Activated naive CD4-positive, alpha-beta T cell treated with anti-CD3 and anti-CD28 coated beads, Interleukin-2, amount 10 ng/mL, durations not matched to agents 7 days and 5 days (primary cell): ENCODE measurements around the gene PAK4.

ENCODE experiments used
- CTCF ChIA-PET: fragments of 350-600 bp; sonication (Branson Sonifier 250); formaldehyde crosslinking; loops from one replicate; lab custom pipeline; 2021; ENCODE audit warnings: antibody characterized with exemption; lab: Charles Lee
- DNase-seq: peaks from one replicate; pipeline ENCODE4 v3.0.0-alpha.2; 2020
- H3K27ac Mint-ChIP-seq: one replicate; pipeline ENCODE4 v1.8.0; 2021; ENCODE audit warnings: mild to moderate bottlenecking, moderate library complexity, mixed read lengths
- H3K27me3 Mint-ChIP-seq: one replicate; pipeline ENCODE4 v1.8.0; 2021; ENCODE audit warnings: mild to moderate bottlenecking, mixed read lengths
- H3K36me3 Mint-ChIP-seq: one replicate; pipeline ENCODE4 v1.8.0; 2021; ENCODE audit warnings: mixed read lengths
- H3K4me1 Mint-ChIP-seq: one replicate; pipeline ENCODE4 v1.8.0; 2021; ENCODE audit warnings: mixed read lengths
- H3K4me3 Mint-ChIP-seq: one replicate; pipeline ENCODE4 v1.8.0; 2021; ENCODE audit warnings: mild to moderate bottlenecking, moderate library complexity, mixed read lengths
- H3K9me3 Mint-ChIP-seq: one replicate; pipeline ENCODE4 v1.8.0; 2021; ENCODE audit warnings: mixed read lengths

The PAK4 gene

DNA sequence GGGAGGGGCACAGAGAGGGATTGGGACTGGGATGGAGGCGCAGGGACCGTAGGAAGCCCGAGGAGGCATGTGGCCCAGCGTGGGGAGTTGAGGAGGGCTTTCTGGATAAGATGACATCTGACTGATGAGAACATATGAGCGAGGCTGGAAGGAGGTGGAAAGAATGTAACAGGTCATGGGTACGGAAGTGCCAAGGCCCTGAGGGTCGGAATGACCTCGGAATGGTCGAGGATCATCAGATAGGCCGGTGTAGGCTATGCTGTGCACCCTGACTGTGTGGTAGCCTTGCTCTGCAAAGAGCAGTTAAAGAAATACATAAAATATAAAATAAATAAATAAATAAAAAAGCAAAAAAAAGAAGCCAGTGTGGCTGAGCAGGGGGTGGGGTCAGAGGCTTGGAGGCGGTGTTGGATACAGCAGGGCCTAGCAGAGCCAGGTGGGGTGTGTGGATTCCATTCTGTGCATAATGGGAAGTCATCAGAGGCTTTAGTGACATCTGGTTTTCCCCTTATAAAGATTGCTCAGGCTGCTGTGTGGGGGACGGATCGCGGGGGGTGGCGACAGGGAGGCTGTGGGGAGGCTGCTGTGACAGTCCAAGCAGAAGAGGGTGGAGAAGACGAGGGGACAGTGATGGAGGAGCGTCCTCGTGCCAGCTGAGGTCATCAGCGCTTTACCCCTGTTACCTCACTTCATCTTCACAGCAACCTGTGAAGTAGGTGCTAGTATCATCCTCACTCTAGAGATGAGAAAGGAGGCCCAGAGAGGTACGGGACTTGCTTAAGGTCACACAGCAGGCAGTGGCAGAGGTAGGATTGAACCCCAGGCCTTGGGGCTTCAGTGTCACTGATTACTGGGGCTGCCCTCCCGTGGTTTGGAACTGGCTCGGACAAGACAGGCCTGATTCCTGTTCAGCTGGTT lies 5.0 kb downstream of the PAK4 start:
- peaks cover 25% of the 10 kb centered on the region for H3K4me1 Mint-ChIP-seq
- no peak overlapping the region for H3K27ac Mint-ChIP-seq
- H3K9me3 Mint-ChIP-seq: no peaks in the 10 kb centered on the region
- no peak overlapping the region for H3K4me3 Mint-ChIP-seq
- no peaks in the 10 kb centered on the region for H3K27me3 Mint-ChIP-seq
- peaks cover under 1% of the 10 kb centered on the region for H3K36me3 Mint-ChIP-seq
- CTCF ChIA-PET: no interaction called here
- DNase-seq: no peak

DNA sequence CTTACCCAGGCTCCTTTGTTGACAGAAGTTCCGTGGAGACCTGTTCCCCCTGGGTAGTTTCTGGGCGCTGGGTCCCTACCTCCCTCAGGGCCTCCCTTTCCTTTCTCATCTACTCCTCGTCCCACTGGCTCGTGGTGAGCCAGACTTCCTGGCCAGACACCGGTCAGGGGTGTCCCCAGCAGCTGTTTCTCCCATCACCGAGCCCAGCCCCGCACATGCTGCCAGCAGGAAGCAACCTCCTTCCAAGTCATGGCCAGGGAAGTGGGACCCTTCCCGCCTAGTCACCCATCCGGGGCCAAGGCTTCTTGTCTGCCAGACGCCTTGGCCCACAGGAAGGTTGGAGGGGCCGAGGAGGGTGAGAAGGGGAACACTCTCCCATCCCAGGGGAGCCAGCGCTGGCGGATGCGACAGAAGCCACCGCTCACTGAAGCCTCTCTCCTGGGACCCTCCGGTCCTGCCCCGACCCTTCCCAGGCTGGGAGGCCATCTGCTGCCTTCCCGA lies 5.7 kb downstream of the PAK4 start:
- Mint-ChIP-seq H3K27ac (no peak overlapping the region), H3K4me1 (peaks cover 18% of the 10 kb centered on the region), H3K9me3 (no peaks in the 10 kb centered on the region), H3K4me3 (no peak overlapping the region), H3K36me3 (no peaks in the 10 kb centered on the region), H3K27me3 (no peaks in the 10 kb centered on the region)
- CTCF ChIA-PET: no interaction called here
- DNase-seq: no peak

DNA sequence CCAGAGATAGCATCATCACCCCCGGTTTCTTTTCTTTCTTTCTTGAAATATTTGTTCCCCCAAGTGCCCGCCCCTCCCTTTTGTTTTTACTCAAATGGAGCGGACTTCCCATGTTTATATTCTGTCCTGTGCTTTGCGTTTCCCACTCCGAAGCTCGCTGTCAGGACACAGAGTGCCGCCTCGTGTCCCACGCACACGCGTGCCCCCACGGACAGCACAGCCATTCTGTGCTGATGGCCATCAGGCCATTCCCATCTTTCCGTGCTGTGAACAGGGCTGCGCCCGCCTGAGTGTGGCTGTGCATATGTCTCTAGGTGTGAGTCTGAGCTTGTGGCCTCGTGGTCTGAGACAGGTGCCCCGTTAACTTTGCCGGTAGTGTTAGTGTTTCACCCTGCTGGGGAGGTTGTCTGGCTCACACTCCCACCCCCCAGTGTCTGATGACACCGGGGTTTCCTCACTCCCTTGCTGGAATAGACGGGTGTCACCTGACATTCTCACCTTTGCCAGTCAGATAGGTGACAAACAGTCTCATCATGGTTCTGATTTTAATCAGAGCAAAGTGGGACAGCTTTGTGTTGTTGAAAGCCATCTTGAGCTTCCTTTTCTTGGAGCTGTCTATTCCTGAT lies 6.9 kb downstream of the PAK4 start:
- Mint-ChIP-seq H3K9me3 (no peaks in the 10 kb centered on the region), H3K4me1 (peaks cover 10% of the 10 kb centered on the region), H3K36me3 (no peaks in the 10 kb centered on the region), H3K4me3 (no peak overlapping the region), H3K27me3 (no peaks in the 10 kb centered on the region), H3K27ac (no peak overlapping the region)
- DNase-seq: no peak
- CTCF ChIA-PET: no interaction called here

GRCh38 chr19:39133431-39134270 lies 8.1 kb downstream of the PAK4 start:
- CTCF ChIA-PET: no interaction called here
- no peak for DNase-seq
- Mint-ChIP-seq H3K9me3 (no peaks in the 10 kb centered on the region), H3K27ac (no peak overlapping the region), H3K4me3 (no peak overlapping the region), H3K4me1 (peaks cover 6% of the 10 kb centered on the region), H3K36me3 (no peaks in the 10 kb centered on the region), H3K27me3 (no peaks in the 10 kb centered on the region)

DNA sequence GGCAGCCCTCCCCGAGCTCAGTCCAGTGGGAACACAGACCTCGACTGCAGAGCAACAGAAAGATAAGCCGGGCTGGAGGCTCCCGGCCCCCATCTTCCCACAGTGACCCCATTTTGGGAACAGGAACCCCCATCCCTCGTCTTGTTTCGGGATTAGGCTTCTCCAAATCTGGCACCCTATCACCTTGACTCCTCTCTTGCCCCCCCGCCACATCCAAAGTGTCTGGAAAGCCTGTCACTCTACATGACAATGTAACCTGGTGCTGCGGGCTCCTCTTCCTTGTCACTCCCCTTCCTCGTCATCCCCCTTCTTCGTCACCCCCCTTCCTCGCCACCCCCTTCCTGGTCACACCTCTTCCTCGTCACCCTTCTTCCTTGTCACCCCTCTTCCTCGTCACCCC lies 10.1 kb downstream of the PAK4 start:
- no peak overlapping the region for H3K27ac Mint-ChIP-seq
- CTCF ChIA-PET: no interaction called here
- no peaks in the 10 kb centered on the region for H3K36me3 Mint-ChIP-seq
- no peaks in the 10 kb centered on the region for H3K27me3 Mint-ChIP-seq
- H3K4me3 Mint-ChIP-seq: no peak overlapping the region
- H3K4me1 Mint-ChIP-seq: peaks cover 5% of the 10 kb centered on the region
- no peak for DNase-seq
- no peaks in the 10 kb centered on the region for H3K9me3 Mint-ChIP-seq

DNA sequence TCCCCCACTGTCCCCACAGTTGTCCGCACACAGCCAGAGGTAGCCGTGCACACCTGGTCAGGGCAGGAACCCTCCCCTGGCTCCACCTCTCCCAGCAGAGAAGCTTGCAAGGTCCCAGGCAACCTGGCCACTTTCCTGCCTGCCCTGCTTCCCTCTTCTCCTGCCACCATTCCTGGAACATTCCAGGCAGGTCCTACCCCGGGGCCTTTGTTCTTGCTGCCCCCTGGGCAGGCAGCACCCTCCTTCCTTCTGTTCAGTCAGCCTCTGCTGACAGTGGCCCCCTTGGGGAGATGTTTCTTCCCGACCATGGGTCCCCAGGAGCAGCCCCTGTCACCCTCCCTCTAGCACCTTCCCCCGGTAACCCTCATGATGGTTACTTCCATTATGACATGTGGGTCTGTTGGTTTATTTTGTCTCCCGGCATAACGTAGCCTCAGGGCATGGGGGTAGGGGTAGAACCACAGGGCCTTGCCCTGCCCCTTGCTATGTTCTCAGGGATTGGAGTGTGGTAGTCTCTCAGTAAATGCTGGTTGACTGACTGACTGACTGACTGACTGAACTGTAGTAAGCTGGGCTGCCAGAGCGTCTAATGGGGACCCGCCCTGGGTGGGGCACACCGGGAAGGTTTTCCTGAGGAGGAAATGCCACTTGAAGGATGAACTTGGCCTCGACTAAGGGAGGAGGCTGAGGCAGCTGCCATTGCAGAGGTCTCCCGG lies 10.8 kb downstream of the PAK4 start:
- DNase-seq: no peak
- Mint-ChIP-seq H3K4me3 (no peak overlapping the region), H3K9me3 (no peaks in the 10 kb centered on the region), H3K27ac (no peak overlapping the region), H3K4me1 (peaks cover 4% of the 10 kb centered on the region), H3K36me3 (no peaks in the 10 kb centered on the region), H3K27me3 (no peaks in the 10 kb centered on the region)
- CTCF ChIA-PET: no interaction called here

- Mint-ChIP-seq H3K36me3 (no peaks in the 10 kb centered on the region), H3K27ac (no peak overlapping the region), H3K4me1 (peaks cover 4% of the 10 kb centered on the region), H3K27me3 (no peaks in the 10 kb centered on the region), H3K4me3 (no peak overlapping the region), H3K9me3 (no peaks in the 10 kb centered on the region)
- no peak for DNase-seq
- CTCF ChIA-PET: no interaction called here
Measured at GRCh38 chr19:39137131-39137530, 11.5 kb downstream of the PAK4 start.

DNA sequence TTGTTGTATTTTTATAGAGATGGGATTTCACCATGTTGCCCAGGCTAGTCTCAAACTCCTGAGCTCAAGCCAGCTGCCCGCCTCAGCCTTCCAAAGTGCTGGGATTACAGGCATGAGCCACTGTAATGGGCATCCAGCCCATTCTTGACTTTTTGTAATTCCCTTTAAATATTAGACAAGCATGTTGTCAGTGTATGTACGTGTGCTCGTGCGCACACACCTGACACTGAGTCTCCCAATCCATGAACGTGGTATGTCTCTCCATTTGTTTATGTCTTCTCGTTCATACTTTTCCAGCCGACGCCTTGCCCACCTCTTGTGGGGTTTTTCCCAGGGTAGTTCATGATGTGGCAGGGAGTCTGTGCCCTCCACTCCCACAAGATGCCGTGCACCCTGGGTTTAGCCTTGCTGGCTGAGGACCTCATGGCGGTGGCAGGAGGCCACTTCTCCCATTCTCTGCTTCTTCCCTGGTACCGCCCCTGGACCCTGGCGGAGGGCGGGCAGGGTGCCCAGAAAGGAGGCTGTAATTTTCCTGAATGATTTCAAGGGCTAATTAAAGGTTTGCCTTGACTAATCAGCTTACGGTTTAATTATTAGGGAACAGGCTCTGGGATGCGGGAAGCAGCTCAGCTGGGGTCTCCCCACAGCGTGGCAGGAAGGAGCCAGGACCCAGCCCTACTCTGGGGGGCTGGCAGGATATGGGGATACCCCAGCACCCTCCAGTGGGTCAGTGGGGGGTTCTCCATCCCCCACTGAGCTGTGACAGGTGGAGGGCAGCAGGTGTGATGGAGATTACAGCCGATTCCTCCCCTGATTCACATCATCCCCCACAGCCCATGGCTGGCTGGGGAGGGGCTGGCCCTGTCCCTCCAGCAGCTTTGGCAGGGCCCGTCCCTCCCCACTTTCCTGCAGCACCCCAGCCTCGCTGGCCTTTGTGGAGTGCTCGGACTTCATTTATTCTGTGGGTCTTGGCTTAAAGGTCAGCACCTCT lies 12.9 kb downstream of the PAK4 start:
- CTCF ChIA-PET: no interaction called here
- no peak for DNase-seq

GRCh38 chr19:39139305-39139874 lies 13.8 kb downstream of the PAK4 start:
- peak overlapping the region; percentile 14 for H3K27ac Mint-ChIP-seq
- no peaks in the 10 kb centered on the region for H3K27me3 Mint-ChIP-seq
- no peak overlapping the region for H3K4me3 Mint-ChIP-seq
- no peak for DNase-seq
- CTCF ChIA-PET: no interaction called here
- H3K9me3 Mint-ChIP-seq: no peaks in the 10 kb centered on the region
- H3K4me1 Mint-ChIP-seq: peaks cover 4% of the 10 kb centered on the region
- no peaks in the 10 kb centered on the region for H3K36me3 Mint-ChIP-seq

More for the DNA sequence above, 12.9 kb downstream of the PAK4 start:
- Mint-ChIP-seq H3K36me3 (no peaks in the 10 kb centered on the region), H3K9me3 (no peaks in the 10 kb centered on the region), H3K4me3 (no peak overlapping the region), H3K27ac (no peak overlapping the region), H3K4me1 (peaks cover 4% of the 10 kb centered on the region), H3K27me3 (no peaks in the 10 kb centered on the region)

GRCh38 chr19:39139971-39140453 lies 14.4 kb downstream of the PAK4 start:
- no peaks in the 10 kb centered on the region for H3K27me3 Mint-ChIP-seq
- CTCF ChIA-PET: no interaction called here
- peaks cover 4% of the 10 kb centered on the region for H3K4me1 Mint-ChIP-seq
- no peak overlapping the region for H3K4me3 Mint-ChIP-seq
- H3K36me3 Mint-ChIP-seq: no peaks in the 10 kb centered on the region
- DNase-seq: no peak
- H3K27ac Mint-ChIP-seq: no peak overlapping the region
- no peaks in the 10 kb centered on the region for H3K9me3 Mint-ChIP-seq

- CTCF ChIA-PET: no interaction called here
- H3K36me3 Mint-ChIP-seq: no peaks in the 10 kb centered on the region
- no peak overlapping the region for H3K4me3 Mint-ChIP-seq
- H3K9me3 Mint-ChIP-seq: no peaks in the 10 kb centered on the region
- H3K27me3 Mint-ChIP-seq: no peaks in the 10 kb centered on the region
- no peak overlapping the region for H3K27ac Mint-ChIP-seq
- DNase-seq: no peak
- H3K4me1 Mint-ChIP-seq: peaks cover 4% of the 10 kb centered on the region
Measured at GRCh38 chr19:39140594-39140993, 15.0 kb downstream of the PAK4 start.

DNA sequence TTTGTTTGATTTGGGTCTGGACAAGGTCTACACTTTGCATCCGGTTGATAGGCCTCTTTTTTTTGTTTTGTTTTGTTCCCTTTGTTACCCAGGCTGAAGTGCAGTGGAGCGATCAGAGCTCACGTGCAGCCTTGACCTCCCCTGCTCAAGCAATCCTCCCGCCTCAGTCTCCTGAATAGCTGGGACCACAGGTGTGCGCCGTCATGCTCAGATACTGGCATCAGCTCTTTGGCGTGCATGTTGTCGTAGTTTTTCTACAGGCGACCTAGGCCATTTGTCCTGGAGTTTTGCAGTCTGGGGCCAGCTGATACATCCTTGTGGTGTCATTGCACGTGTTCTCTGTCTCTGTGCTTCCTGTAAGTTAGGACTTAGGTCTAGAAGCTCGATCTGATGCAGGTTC lies 16.3 kb downstream of the PAK4 start:
- Mint-ChIP-seq H3K4me3 (no peak overlapping the region), H3K9me3 (no peaks in the 10 kb centered on the region), H3K4me1 (no peaks in the 10 kb centered on the region), H3K27me3 (no peaks in the 10 kb centered on the region), H3K36me3 (no peaks in the 10 kb centered on the region), H3K27ac (no peak overlapping the region)
- CTCF ChIA-PET: no interaction called here
- no peak for DNase-seq
